ENCODE measurements around the gene FILIP1L.
A peak's percentile ranks its signal among the peaks of the same experiment; 100 is the strongest.

FILIP1L gene

DNA sequence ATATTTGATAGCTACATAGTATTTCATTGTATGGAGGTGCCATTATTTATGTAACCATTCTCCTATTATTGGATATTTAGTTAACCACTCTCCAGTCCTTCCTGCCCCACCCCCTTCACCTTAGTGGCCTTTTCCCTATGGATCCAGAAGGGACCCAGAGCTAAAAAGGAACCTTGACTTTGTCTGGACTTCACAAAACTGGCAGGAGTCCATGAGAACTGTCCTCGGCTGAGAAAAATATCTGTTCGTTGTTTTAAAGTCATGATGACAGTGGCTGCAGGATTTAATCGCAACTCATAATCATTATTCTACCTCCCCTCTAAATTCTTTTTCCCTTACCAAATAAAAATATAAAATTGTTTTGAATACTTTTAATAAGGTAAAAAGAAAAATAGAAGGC is 166.9 kb downstream of the FILIP1L start:
- H3K27me3 ChIP-seq: no peaks in the 10 kb centered on the region
- no peak for DNase-seq
- no peaks in the 10 kb centered on the region for H3K9me3 ChIP-seq
- no peaks in the 10 kb centered on the region for H3K36me3 ChIP-seq
- TF ChIP-seq, protein P1, sequence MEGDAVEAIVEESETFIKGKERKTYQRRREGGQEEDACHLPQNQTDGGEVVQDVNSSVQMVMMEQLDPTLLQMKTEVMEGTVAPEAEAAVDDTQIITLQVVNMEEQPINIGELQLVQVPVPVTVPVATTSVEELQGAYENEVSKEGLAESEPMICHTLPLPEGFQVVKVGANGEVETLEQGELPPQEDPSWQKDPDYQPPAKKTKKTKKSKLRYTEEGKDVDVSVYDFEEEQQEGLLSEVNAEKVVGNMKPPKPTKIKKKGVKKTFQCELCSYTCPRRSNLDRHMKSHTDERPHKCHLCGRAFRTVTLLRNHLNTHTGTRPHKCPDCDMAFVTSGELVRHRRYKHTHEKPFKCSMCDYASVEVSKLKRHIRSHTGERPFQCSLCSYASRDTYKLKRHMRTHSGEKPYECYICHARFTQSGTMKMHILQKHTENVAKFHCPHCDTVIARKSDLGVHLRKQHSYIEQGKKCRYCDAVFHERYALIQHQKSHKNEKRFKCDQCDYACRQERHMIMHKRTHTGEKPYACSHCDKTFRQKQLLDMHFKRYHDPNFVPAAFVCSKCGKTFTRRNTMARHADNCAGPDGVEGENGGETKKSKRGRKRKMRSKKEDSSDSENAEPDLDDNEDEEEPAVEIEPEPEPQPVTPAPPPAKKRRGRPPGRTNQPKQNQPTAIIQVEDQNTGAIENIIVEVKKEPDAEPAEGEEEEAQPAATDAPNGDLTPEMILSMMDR (IDR thresholded peaks at IDR 0.05): no peak
- H3K27ac ChIP-seq: peak overlapping the region in 1 of 2 donors; percentile 4
- H3K4me1 ChIP-seq: peaks cover 0 to 78% (median 35%) of the 10 kb centered on the region in 4 donors
- no peak overlapping the region for H3K4me3 ChIP-seq
- intact Hi-C loops (cut with DNase I; ENCODE audit: low total_unique reads): no loop called here

DNA sequence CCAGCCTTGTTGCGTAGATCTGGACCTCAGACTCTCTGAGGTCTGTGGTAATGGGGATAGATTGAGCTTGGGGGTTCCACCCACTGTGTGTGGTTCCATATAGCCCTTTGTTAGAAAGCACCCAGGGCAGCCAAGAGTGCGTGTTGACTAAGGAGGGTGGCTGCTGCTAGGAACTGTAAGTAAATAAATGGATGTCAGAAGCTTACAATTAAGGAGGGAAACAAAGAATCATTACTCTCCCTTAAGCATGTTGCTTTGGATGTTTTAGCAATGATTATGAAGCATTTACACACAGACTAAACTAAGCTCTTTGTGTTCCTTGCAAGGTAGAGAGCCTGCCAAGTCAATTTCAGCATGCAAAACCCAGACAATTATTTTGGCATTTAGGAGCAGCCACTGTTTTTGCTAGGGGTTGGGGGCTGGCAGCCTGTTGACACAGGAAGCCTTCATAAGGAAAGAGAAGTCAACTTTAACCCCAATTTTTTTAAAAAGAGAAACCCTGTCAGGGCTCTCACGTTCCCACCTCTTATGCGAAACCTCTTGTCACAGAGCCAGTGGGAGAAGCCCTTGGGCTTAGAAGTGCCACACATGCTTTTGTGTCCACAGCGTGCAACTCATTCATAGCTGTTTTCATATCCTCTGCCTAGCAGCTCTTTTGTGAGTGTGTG is 168.8 kb downstream of the FILIP1L start:
- Histone ChIP-seq H3K4me3 (no peak overlapping the region), H3K36me3 (no peaks in the 10 kb centered on the region), H3K4me1 (peaks cover 0 to 84% (median 37%) of the 10 kb centered on the region in 4 donors), H3K27ac (peak overlapping the region; percentile 73 to 77), H3K27me3 (no peaks in the 10 kb centered on the region), H3K9me3 (no peaks in the 10 kb centered on the region)
- DNase-seq: no peak
- TF ChIP-seq, protein P1 (IDR thresholded peaks at IDR 0.05): no peak
- intact Hi-C loops (cut with DNase I; ENCODE audit: low total_unique reads): no loop called here

DNA sequence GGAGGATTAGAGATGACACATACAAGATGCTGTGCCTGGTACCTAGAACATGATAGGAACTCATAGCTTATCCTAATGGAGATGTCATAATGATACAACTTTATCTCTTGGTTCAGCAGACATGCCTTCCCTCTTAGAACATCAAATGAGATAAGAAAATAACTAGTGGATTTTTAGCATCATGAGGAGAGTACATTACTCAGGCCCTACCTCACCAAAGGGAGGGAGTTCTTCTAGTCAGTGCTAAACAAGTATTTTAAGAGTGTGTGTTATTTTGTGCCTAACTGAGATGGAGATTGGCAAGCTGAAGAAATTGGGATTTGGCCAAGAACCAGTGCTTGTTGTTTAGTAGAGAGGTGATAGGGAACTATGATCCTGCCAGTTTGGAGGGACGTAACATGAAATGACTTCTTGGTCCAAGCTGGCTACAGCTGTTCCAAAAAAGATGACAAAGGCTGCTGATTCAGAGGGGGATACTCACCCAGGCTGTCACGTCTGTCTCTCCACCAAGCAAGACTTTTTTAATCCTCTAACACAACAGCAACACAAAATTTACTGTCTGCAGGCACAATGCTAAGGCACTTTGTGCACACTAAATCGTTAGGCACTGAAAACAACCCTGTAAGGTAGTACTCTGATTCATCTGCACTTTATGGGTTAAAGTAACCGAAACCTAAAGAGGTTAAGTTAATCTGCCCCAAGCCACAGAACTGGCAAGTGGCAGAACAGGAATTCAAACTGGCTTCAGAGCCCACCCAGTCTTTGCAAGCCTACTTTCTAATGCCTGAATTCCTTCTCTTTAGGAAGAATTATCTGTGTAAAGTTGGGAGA is 170.2 kb downstream of the FILIP1L start:
- intact Hi-C loops (cut with DNase I; ENCODE audit: low total_unique reads): no loop called here
- H3K27ac ChIP-seq: peak overlapping the region; percentile 73 to 77
- H3K4me1 ChIP-seq: peaks cover 0 to 84% (median 46%) of the 10 kb centered on the region in 4 donors

DNA sequence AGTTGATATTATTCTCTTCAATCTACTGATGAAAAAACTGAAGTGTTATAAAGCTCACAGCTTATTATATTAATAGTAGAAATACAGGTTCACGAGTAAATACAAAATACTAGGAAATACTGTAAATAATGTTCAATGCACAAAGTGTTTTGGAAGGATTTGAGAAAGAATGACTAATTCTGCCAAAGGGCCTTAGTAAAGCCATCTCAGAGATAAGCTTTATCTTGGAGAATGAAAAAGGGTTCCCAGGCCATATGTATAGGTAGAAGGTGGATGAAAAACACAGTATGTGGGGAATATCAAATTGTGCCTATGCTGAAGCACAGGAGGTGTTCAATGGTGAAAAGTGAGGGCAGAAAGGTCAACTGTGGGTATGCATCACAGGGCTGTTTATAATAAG is 173.1 kb downstream of the FILIP1L start:
- intact Hi-C loops (cut with DNase I; ENCODE audit: low total_unique reads): no loop called here
- no peak for DNase-seq
- Histone ChIP-seq H3K27ac (peak overlapping the region; percentile 73 to 77), H3K36me3 (no peaks in the 10 kb centered on the region), H3K27me3 (no peaks in the 10 kb centered on the region), H3K4me3 (no peak overlapping the region), H3K9me3 (no peaks in the 10 kb centered on the region), H3K4me1 (peaks cover 0 to 97% (median 50%) of the 10 kb centered on the region in 4 donors)
- TF ChIP-seq, protein P1 (IDR thresholded peaks at IDR 0.05): no peak

More for the DNA sequence above, 170.2 kb downstream of the FILIP1L start:
- Histone ChIP-seq H3K4me3 (no peak overlapping the region), H3K9me3 (no peaks in the 10 kb centered on the region), H3K36me3 (no peaks in the 10 kb centered on the region), H3K27me3 (no peaks in the 10 kb centered on the region)
- TF ChIP-seq, protein P1 (IDR thresholded peaks at IDR 0.05): no peak
- DNase-seq: peak in 1 of 2 donors; percentile 33

DNA sequence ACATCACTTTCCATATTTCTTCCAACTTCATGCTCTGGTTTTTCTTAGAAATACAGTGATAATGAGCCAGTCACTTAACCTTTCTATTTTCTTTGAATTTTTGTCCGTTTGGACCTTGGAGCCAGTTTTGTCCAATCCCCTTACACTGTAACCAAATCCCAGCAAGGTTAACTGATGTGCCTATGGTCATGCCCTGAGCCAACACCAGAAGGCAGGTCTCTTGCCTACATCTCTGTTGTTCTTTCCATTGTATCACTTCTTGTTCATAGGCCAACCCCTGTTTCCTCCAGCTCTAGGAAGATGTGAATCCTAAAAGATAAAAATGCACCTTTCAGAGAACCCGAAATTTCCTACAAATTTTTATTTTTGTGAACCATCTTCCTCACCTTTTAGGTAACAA is 174.0 kb downstream of the FILIP1L start:
- no peak for DNase-seq
- TF ChIP-seq, protein P1 (IDR thresholded peaks at IDR 0.05): no peak
- no peak overlapping the region for H3K4me3 ChIP-seq
- H3K27ac ChIP-seq: peak overlapping the region; percentile 73 to 77
- intact Hi-C loops (cut with DNase I; ENCODE audit: low total_unique reads): no loop called here
- H3K36me3 ChIP-seq: no peaks in the 10 kb centered on the region
- H3K4me1 ChIP-seq: peaks cover 0 to 97% (median 46%) of the 10 kb centered on the region in 4 donors
- H3K9me3 ChIP-seq: no peaks in the 10 kb centered on the region
- no peaks in the 10 kb centered on the region for H3K27me3 ChIP-seq
